GM19438 (cell line): ENCODE data around the gene PNPT1.
"Not testable (repeated sequence)": the region's sequence is repeated elsewhere in the genome, so short reads cannot be mapped to it uniquely, and the experiment has no call there.

Source experiments
- ATAC-seq: cut with Tn5 transposase; IDR thresholded peaks from one replicate; pipeline ENCODE4 v1.9.1; 2021; ENCODE audit warnings: low read depth; ENCODE audit not compliant: unreplicated experiment

Gene PNPT1

DNA sequence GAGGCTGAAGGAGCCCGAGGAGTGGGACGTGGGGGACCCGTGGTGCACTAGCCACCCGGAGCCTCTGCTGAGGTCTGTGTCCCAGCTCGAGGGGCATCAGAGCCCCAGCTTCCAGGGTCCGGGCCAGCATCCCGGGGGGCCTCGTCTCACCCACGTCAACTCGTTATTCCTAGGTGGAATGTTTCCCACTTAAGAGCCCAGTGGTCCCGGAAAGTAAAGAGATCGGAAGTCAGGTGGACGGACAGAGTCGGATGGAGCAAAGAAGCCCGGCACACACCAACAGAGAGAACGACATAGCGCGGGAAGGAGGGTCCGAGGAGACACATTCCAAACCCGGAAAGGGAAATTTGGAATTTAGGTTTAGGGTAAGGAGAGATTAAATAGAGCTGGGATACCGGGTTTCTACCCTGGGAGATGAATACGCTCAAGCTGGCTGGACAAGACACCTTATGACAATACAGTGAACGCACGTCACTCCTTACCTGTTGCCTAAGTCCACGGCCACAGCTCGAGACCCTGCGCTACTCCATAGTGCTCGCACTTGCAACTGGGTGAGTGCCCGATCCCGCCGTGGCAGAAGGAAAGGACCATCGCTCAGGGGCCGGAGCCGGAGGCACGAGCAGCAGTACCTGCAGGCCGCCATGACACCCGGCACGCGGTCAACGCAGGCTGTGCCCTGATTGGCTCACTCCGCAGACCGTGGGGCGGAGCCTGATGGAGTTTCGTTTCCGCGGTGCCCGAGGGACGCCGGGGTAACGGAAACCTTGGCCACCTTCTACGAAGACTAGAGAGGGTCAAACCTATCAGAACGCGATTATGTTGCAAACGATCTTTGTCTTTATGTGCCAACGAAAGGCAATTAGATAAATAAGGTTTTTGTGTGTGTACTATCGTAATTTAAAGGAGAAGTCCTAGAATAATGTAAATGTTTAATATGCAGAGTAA is at the start of gene PNPT1:
PNPT1 (minus strand) TSS at position 664 of the 945 bp plus-strand sequence; CDS start at position 643, 21 bp downstream.
- ATAC-seq, result peak; percentile 100

DNA sequence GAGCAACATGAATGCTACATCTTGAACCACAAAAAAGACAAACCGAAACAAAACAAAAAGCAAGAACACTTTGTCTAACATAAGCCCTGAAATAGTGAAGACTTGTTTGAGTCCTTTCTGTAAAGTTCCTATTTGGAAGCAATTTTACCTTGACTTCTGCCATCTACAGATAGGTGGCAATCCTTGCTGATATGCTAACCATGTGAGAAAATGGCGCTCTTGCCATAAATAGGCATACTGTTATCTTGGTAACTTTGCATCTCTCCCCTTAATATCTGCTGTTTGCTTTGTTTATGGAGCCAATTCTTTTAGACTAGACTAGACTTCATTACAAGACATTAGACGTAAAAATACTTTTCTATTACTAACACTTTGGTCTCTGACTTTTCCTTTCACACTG is 49.4 kb upstream of the PNPT1 start:
- no peak for ATAC-seq

DNA sequence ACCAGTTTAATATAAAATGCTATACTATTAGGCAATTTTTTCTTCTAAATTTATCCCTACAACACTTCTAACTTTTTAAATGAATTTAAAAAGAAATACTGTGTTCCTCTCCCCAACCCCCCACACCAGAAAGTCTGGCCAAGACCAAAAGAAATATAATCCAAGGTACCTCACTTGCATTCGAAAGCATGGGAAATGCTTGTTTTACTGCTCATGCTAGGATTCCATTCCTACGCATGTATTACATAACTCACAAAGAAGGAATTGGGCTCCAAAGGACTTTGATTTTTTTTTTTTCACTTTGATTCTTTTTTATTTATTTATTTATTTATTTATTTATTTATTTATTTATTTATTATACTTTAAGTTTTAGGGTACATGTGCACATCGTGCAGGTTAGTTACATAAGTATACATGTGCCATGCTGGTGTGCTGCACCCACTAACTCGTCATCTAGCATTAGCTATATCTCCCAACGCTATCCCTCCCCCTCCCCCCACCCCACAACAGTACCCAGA is 42.4 kb upstream of the PNPT1 start:
- not testable (repeated sequence) for ATAC-seq

DNA sequence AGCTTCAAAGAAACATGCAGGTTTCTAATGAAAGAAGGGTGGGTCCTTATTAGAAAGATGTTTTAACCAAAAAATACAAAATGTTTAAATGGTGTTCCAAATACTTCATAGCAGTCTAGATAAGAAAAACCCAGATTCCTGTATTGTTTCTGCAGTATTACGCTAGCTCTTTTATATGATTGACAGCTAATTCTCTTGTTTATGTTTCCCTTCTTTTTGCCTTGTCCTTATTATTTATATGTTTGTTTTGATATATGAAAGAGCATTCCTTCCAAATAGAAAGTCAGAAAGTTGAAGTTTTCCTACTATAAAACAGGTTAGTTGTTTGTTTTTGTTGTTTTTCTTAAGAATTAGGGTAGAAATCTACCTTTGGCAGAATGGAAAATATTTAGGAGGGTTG is 41.1 kb upstream of the PNPT1 start:
- no peak for ATAC-seq

DNA sequence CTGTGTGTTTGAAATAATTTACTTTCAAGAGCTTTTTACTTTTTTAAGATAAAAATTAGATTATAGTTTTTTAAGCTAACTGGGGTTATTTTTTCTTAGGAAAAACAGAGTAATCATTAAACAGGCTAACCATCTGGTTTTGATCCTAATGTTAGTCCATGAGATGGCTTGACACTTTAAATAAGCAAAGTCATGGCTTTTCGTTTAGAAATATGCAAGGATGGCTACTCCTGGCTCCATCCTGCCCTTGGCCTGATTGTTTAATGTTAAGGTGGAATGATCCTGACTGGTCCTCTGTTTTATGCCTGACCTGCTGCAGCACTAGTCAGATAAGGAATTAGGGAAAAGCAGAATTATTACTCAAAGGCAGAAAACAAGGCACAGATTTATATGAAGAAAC is 39.7 kb upstream of the PNPT1 start:
- no peak for ATAC-seq

DNA sequence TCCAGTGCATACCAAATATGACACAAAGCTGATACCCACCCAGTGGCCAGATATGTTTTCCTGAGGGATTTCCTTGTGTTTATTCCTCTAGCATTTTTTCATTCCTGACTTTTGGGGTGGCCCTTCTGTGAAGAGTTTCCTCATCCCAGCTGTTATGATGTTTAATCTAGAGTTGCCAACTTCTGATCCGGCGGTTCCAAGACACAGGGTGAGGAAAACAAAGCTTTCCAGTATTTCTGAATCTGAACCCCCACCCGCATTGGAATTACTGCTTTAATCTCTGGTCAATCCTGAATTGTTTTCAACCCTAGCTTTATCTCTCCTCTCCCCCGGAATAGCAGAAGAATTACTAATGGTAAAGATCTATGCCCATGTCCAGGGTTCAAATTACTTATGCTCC is 39.2 kb upstream of the PNPT1 start:
- no peak for ATAC-seq

DNA sequence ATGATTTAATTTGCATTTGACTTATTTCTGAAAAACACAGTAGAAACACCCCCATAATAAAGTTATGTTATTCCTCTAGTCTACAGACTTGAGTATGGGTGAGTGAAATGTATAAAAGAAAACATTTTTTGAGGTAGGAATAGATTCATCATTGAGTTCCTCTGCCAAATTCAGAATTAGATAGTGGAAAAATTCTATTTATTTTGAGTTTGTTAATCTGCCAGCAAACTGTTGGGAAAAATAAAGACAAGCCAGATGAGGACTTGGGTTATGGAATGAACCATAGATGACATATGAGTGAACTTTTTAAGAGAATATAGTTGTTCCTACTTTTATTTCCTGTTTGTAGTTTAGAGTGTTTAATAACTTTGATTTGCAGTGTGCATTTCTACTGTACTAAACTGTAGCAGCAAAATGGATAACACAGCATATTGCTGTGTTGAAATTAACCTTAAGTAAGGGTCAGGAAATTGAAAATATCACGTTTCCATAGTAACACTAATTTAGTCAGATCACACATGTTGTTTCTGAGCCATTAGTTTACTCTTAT is 35.6 kb upstream of the PNPT1 start:
- no peak for ATAC-seq

DNA sequence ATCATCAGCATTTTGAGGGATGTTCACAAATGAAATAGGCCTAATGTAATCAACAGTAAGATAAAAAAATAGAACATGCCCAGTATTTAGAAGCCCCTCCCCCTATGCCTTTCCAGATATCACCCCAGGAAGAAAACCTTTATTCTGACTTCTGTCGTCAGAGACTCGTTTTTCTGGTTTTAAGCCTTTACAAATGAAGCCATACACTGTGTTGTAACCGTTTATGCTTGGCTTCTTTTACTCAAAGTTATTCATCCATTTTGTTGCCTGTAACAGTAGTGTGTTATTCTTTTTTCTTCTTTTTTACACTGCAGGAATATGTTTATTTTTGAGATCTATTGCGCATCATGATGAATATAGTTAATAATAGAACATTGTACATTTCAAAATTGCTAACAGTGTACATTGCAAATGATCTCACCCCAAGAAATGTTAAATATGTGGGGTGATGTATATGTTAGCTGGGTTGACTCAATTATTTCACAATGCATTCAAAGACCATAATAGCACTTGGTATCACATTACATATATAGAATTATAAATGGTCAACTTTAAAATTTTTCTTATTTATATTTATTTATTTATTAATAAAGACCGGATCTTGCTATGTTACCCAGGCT is 28.1 kb upstream of the PNPT1 start:
- no peak for ATAC-seq

DNA sequence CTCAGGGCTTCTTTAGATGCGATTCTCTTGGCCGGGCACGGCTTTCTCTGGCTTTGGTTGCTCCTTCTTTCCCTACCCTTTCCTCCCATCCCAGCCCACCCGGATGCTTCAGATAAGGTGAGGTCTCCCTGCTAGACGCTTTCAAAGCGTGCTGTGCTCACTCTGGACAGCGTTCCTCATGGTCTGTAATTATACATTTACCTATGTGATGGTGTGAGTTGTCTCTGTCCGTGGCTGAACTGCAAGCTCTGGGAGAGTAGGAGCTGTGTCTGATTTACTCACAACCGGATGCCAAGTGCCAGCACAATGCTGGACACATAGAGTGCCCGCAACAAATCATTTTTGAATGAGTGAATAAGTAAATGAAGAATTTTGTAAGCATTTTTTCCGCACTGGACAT is 26.8 kb upstream of the PNPT1 start:
- no peak for ATAC-seq

DNA sequence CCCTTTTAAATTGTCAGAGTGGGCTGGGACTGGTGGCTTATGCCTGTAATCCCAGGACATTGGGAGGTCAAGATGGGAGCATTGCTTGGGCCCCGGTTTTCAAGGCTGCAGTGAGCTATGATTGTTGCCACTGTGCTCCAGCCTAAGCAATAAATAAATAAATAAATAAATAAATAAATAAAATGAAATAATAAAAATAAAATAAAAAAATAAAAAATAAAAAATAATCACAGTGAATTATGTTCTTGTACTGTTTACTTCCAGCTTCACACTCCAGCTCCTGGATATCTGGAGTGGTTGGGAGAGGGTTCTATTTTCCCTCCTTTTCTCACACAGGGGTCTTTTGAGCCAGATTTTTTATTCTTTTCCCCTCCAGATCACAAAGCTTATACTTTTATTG is 26.2 kb upstream of the PNPT1 start:
- no peak for ATAC-seq

DNA sequence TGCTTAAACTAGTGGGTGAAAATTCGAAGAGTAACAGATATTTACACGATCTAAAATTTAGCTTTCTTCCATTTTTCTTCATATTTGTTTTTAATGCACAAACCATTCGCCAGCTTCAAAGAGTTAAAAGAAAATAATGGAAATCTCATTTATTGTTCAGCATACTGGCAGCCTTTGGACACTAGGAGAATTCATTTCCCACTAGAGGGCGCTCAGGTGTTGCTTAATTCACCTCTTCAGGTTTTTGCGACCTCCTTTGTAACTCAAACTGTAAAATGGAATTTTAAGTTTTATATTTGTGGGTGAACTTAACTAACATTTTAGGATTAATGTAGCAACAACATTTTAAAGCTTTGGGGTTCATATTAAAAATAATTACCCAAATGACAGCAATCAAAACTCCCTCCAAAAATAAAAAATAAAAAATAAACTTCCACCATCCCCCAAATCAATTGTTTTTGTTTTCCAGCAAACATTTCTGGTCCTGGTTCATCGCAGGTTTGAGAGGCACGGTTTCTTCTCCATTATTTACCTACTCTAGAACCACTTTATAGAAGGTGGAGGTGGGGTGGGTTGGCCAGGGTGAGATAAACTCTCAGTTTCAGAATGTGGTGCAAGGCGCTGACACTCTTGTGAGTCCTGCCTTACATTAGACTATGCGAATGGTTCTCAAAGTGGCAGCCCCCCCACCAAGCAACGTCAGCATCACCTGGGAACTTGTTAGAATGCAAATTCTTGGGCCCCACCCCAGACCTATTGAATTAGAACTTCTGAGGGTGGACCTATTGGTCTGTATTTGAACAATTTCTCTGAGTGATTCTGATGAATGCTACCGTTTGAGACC is 24.7 kb upstream of the PNPT1 start:
- peak; percentile 63 for ATAC-seq

DNA sequence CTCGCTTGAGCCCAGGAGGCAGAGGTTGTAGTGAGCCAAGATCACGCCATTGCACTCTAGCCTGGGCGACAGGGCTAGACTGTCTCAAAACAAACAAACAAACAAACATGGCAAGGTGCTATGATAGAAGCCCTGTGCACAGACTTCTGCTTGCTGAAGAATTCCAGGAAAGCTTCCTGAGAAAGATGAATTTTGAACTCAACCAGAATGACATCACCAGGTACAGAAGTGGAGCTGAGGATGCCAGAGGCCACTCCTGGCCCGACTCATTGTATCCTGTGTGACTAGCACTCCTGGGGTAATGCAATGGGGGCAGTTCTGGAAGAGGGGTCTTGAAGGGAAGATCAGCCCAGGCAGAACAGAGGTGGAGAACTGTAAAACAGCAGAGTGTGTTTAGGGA is 22.0 kb upstream of the PNPT1 start:
- ATAC-seq, result no peak

DNA sequence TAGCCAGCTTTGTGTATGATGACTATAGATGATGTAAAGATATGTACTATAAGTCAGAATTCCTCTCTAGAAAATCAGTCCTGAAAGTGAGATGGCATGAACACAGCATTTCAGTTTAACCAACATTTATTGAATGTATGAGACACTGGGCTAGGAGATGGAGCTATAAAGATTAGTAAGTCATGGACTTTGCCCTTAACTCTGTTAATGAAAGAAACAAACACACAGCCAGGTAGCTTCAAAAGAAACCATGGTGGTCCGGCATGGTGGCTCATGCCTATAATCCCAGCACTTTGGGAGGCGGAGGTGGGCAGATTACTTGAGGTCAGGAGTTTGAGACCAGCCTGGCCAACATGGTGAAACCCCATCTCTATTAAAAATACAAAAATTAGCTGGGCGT is 21.5 kb upstream of the PNPT1 start:
- not testable (repeated sequence) for ATAC-seq

DNA sequence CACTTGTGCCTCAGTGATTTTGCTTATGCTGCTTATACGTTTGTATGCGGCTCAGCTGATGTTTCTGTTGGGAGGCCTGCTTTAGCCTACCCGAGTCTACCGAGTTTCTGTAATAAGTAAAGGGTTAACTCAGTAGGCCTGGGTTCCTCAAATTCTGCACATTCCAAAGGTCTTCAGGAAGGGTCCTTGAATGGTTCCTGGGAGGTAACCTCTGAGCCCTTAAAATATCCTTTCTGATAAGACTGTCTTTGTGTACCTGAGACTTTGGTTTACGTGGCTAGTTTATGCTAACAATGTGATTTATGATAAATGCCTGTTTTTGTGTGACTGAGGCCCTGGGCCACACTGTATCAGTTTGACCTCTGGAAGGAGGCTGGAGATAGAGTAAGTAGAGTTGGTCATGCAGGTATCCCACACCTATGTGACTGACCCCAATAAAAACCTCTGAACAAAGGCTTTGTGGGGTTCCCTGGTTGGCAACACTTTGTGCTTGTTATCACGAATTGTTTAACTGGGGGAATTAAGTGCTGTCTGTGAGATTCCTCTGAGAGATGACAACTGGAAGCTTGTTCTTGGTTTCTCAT is 18.9 kb upstream of the PNPT1 start:
- ATAC-seq, result no peak

DNA sequence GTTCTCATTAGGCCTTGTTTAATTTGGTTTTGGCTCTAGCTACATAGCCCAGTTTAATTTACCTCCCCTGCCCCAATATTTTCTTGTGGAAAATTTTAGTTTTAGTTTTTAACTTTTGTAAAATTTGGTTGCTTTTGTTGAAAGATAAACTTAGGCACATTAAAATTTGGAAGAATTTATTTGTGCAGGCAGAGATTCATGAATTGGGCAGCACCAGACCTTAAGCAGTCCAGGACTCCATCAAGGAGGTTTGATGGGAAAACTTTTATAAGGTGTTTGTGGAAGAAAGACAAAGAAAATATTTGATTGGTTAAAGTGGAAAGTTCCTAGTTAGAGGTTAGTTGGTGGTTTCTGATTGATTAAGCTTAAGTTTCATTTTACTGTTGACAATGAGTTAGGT is 16.4 kb upstream of the PNPT1 start:
- ATAC-seq, result no peak

DNA sequence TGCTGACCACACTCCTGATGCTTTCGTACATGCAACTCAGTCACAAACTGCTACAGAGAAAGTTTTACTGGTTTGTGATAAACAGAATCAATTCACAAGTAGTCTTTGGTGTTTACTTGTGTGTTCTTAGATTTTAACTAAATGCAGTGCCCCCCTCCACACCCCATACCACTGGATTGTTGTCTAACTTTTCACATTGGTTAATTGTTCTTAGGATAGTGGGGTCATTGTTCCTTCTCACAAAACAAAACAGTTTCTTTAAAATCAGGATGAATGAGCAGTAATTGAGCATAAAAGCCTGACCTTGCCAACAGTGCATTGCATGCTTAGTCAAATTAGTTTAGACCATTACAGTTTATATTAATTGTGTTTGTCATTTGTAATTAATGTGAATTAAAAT is 14.1 kb upstream of the PNPT1 start:
- ATAC-seq, result no peak

DNA sequence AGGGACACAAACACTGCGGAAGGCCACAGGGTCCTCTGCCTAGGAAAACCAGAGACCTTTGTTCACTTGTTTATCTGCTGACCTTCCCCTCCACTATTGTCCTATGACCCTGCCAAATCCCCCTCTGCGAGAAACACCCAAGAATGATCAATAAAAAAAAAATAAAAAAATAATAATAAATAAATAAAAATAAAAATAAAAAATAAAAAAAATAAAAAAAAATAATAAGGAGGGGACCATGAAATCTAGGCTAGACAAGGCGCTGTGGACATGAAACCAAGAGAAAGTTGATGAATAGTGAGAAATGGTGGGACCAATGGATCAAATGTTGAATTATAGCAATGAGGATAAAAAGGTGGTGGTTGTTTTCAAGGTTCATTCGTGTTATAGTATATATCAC is 12.6 kb upstream of the PNPT1 start:
- not testable (repeated sequence) for ATAC-seq

DNA sequence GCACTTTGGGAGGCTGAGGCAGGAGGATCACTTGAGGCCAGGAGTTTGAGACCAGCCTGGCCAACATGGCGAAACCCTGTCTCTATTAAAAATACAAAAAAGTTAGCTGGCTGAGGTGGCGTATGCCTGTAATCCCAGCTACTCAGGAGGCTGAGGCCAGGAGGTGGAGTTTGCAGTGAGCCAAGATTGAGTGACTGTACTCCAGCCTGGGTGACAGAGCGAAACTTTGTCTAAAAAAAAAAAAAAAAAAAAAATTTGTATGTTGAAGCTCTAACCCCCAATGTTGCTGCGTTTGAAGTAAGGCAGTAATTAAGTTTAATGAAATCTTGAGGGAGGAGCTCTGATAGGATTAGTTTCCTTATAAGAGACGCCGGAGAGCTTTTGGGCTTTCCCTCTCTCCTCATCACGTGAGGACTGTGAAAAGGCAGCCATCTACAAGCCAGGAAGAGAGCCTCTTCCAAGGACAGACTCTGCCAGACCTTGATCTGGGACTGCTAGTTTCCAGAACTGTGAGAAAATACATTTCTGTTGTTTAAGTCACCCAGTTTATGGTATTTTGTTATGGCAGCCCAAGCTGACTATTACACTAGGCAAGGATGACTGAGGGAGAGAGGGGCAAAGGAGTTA is 11.5 kb upstream of the PNPT1 start:
- ATAC-seq, result no peak

DNA sequence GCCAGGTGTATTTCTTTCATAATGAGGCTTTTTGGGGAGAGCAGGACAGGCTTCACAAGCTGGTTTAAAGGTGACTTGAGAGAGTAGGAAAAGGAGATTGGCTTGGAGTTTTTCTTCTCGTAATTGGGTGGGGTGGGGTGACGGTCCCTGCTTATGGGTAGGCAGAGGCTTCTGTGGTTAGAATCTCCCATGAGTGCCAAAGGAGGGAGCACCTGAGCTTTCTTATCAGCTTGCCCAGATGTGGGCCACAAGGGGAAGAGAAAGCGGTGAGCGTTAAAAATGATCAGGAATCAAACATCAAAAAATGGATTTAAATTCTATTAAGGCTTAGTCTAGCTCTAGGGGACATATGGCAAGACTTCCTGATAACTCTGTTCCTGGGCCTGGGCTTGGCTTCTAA is 9.7 kb upstream of the PNPT1 start:
- ATAC-seq, result no peak

DNA sequence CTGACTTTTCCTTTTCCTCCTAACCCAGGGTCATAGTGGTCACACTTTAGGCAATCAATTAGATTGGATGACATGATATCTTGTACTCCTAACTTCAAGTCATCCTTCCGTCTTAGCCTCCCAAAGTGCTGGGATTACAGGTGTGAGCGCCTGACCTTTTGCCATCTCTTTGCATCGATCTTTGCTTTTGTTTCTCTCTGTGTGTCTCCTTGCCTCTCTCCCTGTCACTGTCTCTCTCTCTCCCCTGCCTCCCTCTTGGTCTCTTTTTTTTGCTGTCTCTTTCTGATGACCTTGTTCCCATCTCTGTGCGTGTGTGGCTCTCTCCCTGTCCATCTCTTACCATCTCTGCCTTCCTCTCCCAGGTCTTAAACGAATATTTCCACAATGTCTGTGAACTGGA is 904 bp downstream of the PNPT1 start:
- peak; percentile 2 for ATAC-seq
